Activated T-helper 1 cell treated with anti-CD3 and anti-CD28 coated beads, Interleukin-12 subunit alpha, Interleukin-12 subunit beta, Interleukin-2, Interleukin-4 antibody, amounts not matched to agents 30 ng/mL and 10 ng/mL and 1 ng/mL, durations not matched to agents 14 hours and 24 hours and 36 hours (primary cell): ENCODE measurements around the gene NOC4L. TPM values are rescaled to one million over a fixed set of nuclear protein-coding genes. Genes with fewer than 3 reads are reported as not detected.
"Not testable (repeated sequence)": the region's sequence is repeated elsewhere in the genome, so short reads cannot be mapped to it uniquely, and the experiment has no call there.

ENCODE experiments used
- DNase-seq: peaks from one replicate; pipeline ENCODE4 v3.0.0; 2021; ENCODE audit warnings: low spot score
- H3K27ac Mint-ChIP-seq: one replicate; pipeline ENCODE4 v1.8.0; 2021; ENCODE audit warnings: mild to moderate bottlenecking, mixed read lengths
- H3K27me3 Mint-ChIP-seq: one replicate; pipeline ENCODE4 v1.8.0; 2022; ENCODE audit warnings: mild to moderate bottlenecking, moderate library complexity, mixed read lengths; ENCODE audit not compliant: insufficient read depth
- H3K36me3 Mint-ChIP-seq: one replicate; pipeline ENCODE4 v1.8.0; 2021; ENCODE audit warnings: low read depth, mixed read lengths
- H3K4me1 Mint-ChIP-seq: one replicate; pipeline ENCODE4 v1.8.0; 2021; ENCODE audit warnings: low read depth, mixed read lengths
- H3K4me3 Mint-ChIP-seq: one replicate; pipeline ENCODE4 v1.8.0; 2021; ENCODE audit warnings: mild to moderate bottlenecking, moderate library complexity, mixed read lengths
- H3K9me3 Mint-ChIP-seq: one replicate; pipeline ENCODE4 v1.8.0; 2021; ENCODE audit warnings: mixed read lengths
- intact Hi-C: fragments of 100-400 bp; cut with micrococcal nuclease; formaldehyde crosslinking; loops from one replicate; pipeline ENCODE4 v1.15.1; 2024
- total RNA-seq: library from RNA; stranded (reverse); gene quantifications from 2 replicates; pipeline ENCODE4 v1.2.3, GENCODE V29; 2022

The NOC4L gene
- total RNA-seq, 1 donor from 2014 or later: 51.3 TPM

DNA sequence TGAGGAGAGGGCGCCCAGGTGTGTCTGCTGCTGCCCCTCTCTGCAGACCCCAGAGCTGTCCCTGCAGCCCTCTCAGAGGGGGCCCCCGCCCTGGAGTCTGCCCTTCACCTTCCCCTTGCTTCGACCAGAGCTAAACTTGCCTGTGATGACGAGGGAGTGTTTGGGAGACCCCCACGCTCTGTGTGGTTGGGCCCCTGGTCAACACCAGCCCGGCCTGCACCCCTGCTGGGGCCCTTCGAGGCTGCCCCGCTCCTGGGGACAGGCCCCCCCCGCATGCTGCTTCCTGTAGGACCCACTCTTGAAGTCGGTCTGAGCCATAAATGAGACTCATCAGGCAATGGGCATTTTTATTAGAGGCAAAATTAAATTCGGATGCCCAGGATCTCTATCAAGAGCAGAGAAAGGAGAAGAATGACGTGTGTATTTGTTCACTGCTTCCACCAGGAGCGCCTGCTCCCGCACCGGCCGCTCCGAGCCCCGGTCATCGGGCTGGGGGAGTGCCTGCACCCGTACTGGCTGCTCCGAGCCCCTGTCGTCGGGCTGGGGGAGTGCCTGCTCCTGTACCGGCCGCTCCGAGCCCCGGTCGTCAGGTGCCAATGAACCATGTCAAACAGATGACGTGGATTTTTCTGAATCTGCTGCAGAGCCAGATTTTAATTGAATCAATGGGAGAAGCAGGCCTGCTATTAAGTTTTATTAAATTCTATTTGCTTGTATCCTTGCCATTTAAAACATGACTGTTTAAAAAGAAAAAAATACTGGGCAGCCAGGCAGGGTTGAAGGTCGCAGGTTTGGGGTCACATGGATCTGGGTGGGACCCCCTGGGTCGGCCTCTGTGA, 47.7 kb downstream of the NOC4L start:
- intact Hi-C loops: no loop called here
- no peaks in the 10 kb centered on the region for H3K27me3 Mint-ChIP-seq
- H3K4me3 Mint-ChIP-seq: no peak overlapping the region
- peaks cover 13% of the 10 kb centered on the region for H3K9me3 Mint-ChIP-seq
- no peak for DNase-seq
- H3K36me3 Mint-ChIP-seq: peaks cover 4% of the 10 kb centered on the region
- H3K4me1 Mint-ChIP-seq: peaks cover 13% of the 10 kb centered on the region
- H3K27ac Mint-ChIP-seq: no peak overlapping the region

DNA sequence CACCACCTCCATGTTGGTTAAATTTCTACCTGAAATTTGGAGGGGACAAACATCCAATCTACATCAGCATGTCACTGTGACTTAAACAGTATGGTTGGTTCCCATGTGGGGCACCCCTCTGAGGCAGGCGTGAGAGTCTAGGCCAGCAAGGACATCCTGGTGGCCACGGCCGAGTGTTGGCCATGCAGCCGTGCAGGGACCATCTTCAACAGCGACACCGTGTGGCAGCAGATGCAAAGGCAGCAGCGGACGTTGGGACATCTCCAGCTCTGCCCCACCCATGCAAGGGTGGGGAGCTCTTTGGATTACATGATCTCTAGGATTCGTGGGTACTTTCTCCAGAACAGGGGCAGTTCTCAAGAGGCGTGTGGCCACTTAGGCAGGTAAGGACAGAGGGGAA, 49.8 kb downstream of the NOC4L start:
- peaks cover 4% of the 10 kb centered on the region for H3K36me3 Mint-ChIP-seq
- H3K4me1 Mint-ChIP-seq: peaks cover 10% of the 10 kb centered on the region
- H3K9me3 Mint-ChIP-seq: peaks cover 13% of the 10 kb centered on the region
- H3K27ac Mint-ChIP-seq: no peak overlapping the region
- intact Hi-C loops: no loop called here
- DNase-seq: no peak
- H3K27me3 Mint-ChIP-seq: no peaks in the 10 kb centered on the region
- H3K4me3 Mint-ChIP-seq: no peak overlapping the region

DNA sequence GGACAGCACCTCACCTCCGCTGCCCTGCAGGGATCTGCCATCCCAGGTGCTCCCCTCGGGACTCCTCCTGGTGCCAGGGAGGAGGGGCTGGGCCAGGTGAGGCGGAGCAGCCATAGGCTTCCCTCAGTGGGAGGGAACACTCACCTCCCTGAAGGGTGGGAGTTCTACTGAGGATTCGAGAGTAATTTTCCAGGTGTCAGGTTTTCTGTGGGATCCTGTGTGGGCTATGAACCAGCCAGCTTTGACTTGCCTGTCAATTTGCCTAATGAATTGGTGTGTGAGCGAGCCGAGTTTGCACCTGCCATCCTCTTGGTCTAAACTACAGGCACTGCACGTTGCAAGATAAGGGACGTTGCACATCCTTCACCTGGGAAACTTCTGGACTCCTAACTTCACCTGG, 50.3 kb downstream of the NOC4L start:
- no peak overlapping the region for H3K4me3 Mint-ChIP-seq
- H3K27ac Mint-ChIP-seq: no peak overlapping the region
- peaks cover 6% of the 10 kb centered on the region for H3K4me1 Mint-ChIP-seq
- peaks cover 13% of the 10 kb centered on the region for H3K9me3 Mint-ChIP-seq
- peaks cover 4% of the 10 kb centered on the region for H3K36me3 Mint-ChIP-seq
- intact Hi-C loops: no loop called here
- H3K27me3 Mint-ChIP-seq: no peaks in the 10 kb centered on the region
- no peak for DNase-seq

DNA sequence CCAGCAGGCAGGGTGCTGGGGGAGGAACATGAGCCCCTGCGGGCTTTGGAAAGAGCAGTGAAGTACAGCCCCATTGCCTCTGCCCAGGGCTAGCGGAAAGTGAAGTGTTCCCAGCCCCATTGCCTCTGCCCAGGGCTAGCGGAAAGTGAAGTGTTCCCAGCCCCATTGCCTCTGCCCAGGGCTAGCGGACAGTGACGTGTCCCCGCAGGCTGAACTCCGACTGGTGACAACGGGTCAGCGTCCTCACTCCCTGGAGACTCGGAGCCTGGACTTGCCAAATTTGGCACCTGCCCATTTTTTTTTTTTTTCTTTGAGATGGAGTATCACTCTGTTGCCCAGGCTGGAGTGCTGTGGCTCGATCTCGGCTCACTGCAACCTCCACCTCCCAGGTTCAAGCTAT, 51.0 kb downstream of the NOC4L start:
- H3K4me1 Mint-ChIP-seq, H3K4me3 Mint-ChIP-seq, H3K27ac Mint-ChIP-seq, DNase-seq, H3K27me3 Mint-ChIP-seq, intact Hi-C loops, H3K36me3 Mint-ChIP-seq: not testable (repeated sequence)
- H3K9me3 Mint-ChIP-seq: peaks cover 13% of the 10 kb centered on the region

DNA sequence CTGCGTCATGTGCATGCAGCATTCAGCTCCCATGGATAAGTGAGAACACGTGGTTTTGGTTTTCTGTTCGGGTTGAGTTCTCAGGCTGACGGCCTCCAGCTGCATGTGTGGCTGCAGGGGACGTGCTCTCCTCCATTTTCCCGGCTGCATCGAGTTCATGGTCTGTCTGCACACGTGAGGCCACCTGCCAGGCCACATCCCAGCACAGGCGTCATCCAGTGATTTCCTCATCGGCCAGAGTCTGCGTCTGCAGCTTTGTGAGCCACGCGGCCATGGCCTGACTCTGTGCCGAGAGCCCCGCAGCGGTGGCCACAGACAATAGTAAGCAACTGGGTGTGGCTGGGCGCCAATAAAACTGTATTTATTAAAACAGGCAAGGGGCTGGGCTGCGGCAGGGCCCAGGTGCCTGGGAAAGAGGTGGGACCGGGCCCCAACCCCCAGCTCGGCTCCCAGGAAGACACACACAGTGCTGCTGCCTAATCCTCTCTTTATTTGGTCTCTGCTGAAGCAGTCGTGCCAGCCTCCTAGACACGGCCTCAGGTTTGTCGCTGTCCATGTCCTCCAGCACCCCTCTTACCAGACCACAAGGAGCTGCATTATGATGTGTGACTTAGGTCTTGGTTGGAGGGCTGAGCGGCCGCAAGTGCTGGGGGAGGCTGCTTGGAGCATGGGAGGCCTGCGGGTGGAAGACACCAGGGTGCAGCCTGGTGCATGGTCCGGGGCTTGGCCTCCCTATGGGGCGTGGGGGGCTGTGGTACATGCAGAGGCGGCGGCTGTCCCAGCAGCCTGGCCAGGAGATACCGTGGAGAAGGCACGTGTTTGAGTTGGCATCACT, 52.0 kb downstream of the NOC4L start:
- Mint-ChIP-seq H3K9me3 (peaks cover 13% of the 10 kb centered on the region), H3K4me1 (no peaks in the 10 kb centered on the region), H3K27ac (no peak overlapping the region), H3K36me3 (peaks cover 4% of the 10 kb centered on the region), H3K27me3 (no peaks in the 10 kb centered on the region), H3K4me3 (no peak overlapping the region)
- intact Hi-C loops: no loop called here
- no peak for DNase-seq

DNA sequence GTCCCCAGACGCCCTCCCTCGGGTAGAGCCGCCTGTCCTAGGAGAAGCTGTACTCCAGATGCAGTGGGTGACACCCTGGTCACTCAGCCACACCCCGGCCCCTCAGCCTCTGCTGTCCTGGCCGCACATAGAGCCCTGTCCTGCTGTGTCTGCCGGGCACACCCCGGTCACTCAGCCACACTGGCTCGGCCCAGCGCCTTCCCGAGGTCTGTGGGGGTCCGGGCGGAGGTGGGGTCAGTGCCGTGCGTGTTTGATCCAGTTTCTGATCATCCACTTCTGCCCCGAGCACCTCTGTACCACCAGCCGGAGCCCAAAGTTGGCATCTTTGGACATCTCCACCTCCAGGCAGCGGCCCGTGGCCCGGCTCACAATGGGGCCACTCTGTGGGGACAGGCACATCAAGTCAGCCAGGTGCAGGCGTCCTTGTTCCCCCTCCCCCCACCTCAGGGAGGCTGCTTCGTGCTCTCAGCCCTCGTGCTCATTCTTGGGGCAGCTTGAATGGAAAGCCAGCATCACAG, 52.7 kb downstream of the NOC4L start:
- no peaks in the 10 kb centered on the region for H3K27me3 Mint-ChIP-seq
- no peak for DNase-seq
- intact Hi-C loops: no loop called here
- no peaks in the 10 kb centered on the region for H3K4me1 Mint-ChIP-seq
- H3K9me3 Mint-ChIP-seq: peaks cover 13% of the 10 kb centered on the region
- H3K4me3 Mint-ChIP-seq: no peak overlapping the region
- H3K27ac Mint-ChIP-seq: no peak overlapping the region
- H3K36me3 Mint-ChIP-seq: peaks cover 4% of the 10 kb centered on the region

DNA sequence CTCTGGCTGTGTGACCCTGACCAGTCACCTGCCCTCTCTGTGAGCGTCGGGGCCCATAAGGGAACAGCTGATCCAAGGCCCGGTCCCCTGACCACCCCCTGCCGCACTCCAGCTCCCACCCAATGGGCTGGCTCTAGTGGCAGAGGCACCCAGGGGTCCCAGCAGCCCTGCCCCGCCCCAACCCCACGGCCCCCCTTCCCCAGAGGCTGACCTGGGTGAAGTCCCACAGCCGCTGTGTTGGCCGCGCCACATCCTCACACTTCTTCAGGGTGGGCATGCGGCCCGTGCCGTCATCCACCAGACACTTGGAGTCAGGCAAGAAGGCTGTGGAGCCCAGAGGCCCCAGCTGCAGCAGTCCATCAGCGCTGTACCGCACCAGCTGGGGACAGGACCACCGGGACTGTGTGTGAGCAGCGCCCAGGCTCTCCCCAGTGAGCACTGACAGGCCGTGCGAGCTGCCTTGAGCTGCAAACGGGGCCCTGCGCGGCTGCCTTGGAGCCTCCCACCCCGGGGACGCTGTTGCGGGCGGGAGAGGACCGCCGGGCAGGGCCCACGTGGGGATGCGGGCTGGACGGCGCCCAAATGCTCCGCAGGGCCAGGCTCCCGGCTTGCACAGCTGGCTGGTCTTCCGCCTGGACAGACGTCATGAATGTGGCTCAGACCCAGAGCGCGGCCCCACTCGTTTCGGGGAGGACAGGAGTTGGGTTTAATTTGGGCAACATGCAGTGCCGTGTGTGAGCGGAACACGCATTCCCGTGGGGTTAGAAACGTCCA, 53.5 kb downstream of the NOC4L start:
- Mint-ChIP-seq H3K9me3 (peaks cover 13% of the 10 kb centered on the region), H3K27ac (no peak overlapping the region), H3K36me3 (peaks cover 4% of the 10 kb centered on the region), H3K27me3 (no peaks in the 10 kb centered on the region), H3K4me3 (no peak overlapping the region), H3K4me1 (no peaks in the 10 kb centered on the region)
- intact Hi-C loops: no loop called here
- DNase-seq: no peak

DNA sequence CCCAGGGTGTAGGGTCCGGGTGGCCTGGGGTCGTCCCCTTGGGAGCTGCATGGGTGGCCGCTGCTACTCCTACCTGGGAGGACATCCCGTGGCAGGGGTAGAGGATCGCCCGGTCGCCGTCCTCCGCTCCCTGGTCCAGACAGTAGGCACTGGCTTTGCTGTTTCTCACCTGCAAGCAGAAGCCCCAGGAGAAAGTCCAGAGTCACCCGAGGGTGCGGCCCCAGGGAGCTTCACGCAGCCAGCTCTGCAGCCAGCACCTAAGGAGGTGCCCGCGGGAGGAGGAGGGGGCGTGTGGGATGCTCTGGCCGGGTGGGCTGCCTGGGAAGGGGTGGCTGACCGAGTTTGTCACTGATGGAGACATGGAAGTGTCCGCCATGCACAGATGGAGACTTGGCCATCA, 54.8 kb downstream of the NOC4L start:
- Mint-ChIP-seq H3K9me3 (peaks cover 3% of the 10 kb centered on the region), H3K4me3 (no peak overlapping the region), H3K4me1 (no peaks in the 10 kb centered on the region), H3K27ac (no peak overlapping the region), H3K36me3 (peaks cover 2% of the 10 kb centered on the region), H3K27me3 (peaks cover 2% of the 10 kb centered on the region)
- no peak for DNase-seq
- intact Hi-C loops: no loop called here

DNA sequence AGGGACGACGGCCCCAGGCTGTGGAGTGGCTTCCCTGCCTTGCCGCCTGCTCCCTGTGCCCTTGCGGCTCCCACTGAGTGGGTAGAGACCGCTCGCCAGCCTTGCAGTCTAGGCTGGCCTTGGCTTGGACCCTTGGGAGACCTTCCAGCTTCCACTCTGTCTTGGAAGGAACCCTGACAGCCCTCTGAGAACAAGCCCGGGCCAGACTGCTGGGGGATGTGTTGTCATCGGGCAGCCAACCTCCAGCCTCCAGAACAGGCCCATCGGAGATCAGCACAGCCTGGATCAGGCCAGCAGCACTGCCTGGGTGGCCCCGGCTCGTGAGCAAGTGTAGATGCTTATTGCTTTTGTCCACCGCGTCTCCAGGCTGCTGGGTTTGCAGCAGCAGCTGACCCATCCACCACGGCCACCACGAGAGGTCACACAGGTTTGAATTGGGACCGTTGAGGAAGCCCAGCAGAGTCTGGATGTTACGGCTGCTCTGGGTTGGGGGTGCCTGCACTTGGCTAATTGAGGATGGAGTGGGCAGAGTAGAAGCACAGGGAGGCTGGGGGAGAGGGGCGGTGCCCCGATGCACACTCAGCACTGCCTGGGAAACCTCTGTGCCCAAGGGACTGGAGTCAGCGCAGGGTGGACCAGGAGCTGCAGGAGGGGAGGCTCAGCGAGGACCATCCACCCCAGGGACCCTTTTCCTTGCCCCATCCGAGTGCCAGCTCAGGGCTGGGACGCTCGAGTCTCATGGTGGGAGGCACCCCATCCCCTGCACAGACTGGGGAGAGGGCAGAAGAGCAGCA, 55.5 kb downstream of the NOC4L start:
- Mint-ChIP-seq H3K4me3 (no peak overlapping the region), H3K36me3 (no peaks in the 10 kb centered on the region), H3K27me3 (peaks cover 6% of the 10 kb centered on the region), H3K27ac (no peak overlapping the region), H3K4me1 (no peaks in the 10 kb centered on the region), H3K9me3 (no peaks in the 10 kb centered on the region)
- no peak for DNase-seq
- intact Hi-C loops: no loop called here

DNA sequence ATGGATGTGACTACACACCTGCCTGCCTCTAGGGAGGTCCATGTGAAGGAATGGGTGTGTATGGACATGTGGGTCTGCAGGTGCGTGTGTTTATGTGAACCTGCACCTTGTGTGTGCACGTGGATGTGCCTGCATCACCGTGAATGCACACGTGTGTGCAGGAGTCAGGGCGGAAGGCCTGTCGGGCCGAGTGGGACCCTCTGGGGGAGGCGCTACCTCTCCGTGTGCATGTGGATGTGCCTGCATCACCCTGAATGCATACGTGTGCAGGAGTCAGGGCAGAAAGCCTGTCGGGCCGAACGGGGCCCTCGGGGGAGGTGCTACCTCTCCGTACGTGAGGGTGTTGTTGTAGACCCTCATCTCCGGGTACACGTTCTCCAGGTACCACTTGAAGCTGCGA, 56.5 kb downstream of the NOC4L start:
- no peak for DNase-seq
- Mint-ChIP-seq H3K9me3 (no peaks in the 10 kb centered on the region), H3K27me3 (peaks cover 10% of the 10 kb centered on the region), H3K36me3 (no peaks in the 10 kb centered on the region), H3K4me3 (no peak overlapping the region), H3K27ac (no peak overlapping the region), H3K4me1 (no peaks in the 10 kb centered on the region)
- intact Hi-C loops: no loop called here

DNA sequence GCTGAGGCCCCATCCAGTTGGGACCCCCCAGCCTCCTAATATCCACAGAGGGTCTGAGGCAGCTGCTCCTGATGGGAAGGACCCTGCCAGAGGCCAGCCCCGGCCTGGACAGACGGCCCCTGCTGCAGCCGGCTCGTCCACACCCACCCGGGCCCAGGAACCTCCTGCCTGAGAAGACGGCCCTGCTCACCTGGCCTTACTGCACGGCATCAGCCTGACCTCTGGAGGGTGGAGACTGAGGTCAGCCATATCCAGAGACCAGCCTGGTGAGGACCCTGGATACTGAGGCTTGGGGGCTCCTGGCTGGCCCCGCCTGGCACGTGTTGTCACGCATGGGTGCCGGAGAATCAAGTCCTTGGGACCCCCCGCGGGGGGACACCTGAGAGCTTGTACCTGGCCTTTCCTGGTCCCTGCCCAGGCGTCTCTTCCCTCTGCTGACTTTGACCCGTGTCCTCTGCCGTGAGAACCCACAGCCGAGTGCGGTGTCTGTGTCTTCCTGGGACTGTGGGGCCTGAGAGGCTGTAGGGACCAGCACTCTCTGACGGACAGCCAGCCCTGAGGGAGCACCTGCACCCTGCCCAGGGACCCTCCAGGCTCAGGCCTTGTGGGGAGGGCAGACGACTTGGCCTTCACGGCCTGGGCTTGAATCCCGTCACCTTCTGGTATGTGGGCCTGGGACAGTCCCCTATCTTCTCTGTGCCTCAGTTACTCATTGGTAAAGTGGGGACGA, 57.3 kb downstream of the NOC4L start:
- no peak for DNase-seq
- Mint-ChIP-seq H3K4me3 (no peak overlapping the region), H3K27ac (no peak overlapping the region), H3K36me3 (no peaks in the 10 kb centered on the region), H3K4me1 (no peaks in the 10 kb centered on the region), H3K9me3 (no peaks in the 10 kb centered on the region), H3K27me3 (peaks cover 12% of the 10 kb centered on the region)
- intact Hi-C loops: no loop called here
